Measurements from ENCODE around the gene NDE1.
A peak's percentile ranks its signal among the peaks of the same experiment; 100 is the strongest.

NDE1 gene

DNA sequence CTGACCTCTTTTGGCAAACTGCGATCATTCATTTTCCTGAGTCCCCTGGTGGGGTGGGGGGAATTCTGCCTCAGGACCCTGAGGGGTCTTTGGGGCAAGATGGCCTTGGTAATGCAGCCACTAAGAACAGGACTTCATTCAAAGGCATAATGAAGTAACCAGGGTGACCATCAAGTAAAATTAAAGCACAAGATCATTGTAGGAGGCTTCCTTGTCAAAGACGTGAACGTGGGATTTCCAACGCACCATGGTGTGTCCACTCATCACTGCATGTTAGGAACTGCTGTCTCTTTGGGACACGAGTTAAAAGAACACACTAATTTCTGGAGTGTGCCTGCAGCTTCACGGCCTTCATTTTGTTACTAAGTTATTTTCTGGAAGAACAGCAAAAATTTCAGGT lies 51.3 kb downstream of the NDE1 start:
- peaks cover 4% of the 10 kb centered on the region for H3K36me3 ChIP-seq (ENCODE audit: control insufficient read depth, insufficient read depth, low read length)
- H3K79me2 ChIP-seq (ENCODE audit: control insufficient read depth, insufficient read depth, low read length), result no peaks in the 10 kb centered on the region
- no peak overlapping the region for H4K5ac ChIP-seq (ENCODE audit: low read length)
- H3K27me3 ChIP-seq (ENCODE audit: insufficient read depth, low read length, poor library complexity), result no peaks in the 10 kb centered on the region
- H3K56ac ChIP-seq (ENCODE audit: low read length), result no peak overlapping the region
- H3K23ac ChIP-seq (ENCODE audit: low read length), result no peak overlapping the region
- H3K4me1 ChIP-seq (ENCODE audit: control insufficient read depth, low read depth, low read length), result no peaks in the 10 kb centered on the region
- H2BK5ac ChIP-seq (ENCODE audit: low read length), result no peak overlapping the region
- no peak overlapping the region for H2BK15ac ChIP-seq (replicated peaks; ENCODE audit: low read depth)
- no peak overlapping the region for H2AK5ac ChIP-seq (ENCODE audit: low read length)
- no peak overlapping the region for H4K8ac ChIP-seq (ENCODE audit: low read depth, low read length)
- H3K18ac ChIP-seq (ENCODE audit: low read length), result no peak overlapping the region
- no peak overlapping the region for H3K27ac ChIP-seq (ENCODE audit: low read depth, low read length)
- no peak for DNase-seq
- WGBS (ENCODE audit: extremely low coverage, insufficient coverage, low lambda C conversion rate), result no CpG with 5 or more reads among the region's 6 CpGs
- no peak overlapping the region for H3K4ac ChIP-seq (ENCODE audit: low read depth, low read length)
- H3K79me1 ChIP-seq (ENCODE audit: low read length), result no peaks in the 10 kb centered on the region
- no peak overlapping the region for H2BK120ac ChIP-seq (ENCODE audit: low read depth, low read length)
- no peak overlapping the region for H3K4me2 ChIP-seq (ENCODE audit: low read length)
- no peak overlapping the region for H3K4me3 ChIP-seq (ENCODE audit: low read length)
- H3K9ac ChIP-seq (ENCODE audit: low read length), result no peak overlapping the region

DNA sequence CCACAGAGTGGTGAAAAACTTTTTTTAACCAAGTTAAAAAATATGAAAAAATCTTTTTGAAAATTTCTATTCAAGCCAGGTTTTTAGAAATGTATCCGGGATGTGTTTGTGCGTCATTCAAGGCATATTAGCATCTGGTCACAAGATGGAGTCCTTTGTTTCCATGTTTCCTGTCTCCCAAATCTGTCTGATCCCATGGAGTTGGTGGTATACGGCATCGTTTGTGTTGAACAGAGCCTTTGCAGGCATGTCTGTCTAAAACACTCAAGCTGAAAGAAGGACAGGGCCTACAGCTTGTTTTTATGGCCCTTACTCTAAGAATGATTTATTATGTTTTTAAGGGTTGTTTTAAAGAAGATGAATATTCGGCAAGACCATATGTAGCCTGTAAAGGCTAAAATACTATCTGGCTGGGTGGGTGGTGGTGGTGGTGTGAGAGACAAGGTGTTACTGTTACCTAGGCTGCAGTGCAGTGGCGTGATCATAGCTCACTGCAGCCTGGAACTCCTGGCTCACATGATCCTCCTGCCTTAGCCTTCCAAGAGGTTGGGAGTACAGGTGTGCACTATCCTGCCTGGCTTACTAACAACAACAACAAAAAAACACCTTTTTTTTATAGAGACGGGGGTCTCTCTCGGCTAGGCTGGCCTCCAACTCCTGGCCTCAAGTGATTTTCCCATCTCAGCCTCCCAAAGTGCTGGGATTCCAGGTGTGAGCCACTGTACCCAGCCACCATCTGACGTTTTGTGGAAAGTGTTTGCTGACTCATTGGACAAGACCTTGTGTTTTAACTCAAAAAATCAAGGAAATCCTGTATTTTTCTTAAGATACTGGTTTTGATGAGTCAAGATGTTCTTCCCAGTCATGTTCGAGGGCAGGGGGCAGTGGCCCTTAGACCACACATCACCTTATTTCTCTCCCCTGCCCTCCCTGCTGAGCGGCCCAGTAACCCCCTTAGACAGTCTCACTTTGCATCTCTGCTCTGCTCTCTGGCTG lies 52.2 kb downstream of the NDE1 start:
- Histone ChIP-seq H3K4ac (ENCODE audit: low read depth, low read length) (no peak overlapping the region), H3K79me1 (ENCODE audit: low read length) (no peaks in the 10 kb centered on the region), H3K9ac (ENCODE audit: low read length) (no peak overlapping the region), H4K5ac (ENCODE audit: low read length) (no peak overlapping the region), H4K8ac (ENCODE audit: low read depth, low read length) (no peak overlapping the region), H3K4me2 (ENCODE audit: low read length) (no peak overlapping the region), H3K36me3 (ENCODE audit: control insufficient read depth, insufficient read depth, low read length) (peaks cover 3% of the 10 kb centered on the region), H3K27me3 (ENCODE audit: insufficient read depth, low read length, poor library complexity) (no peaks in the 10 kb centered on the region), H2BK120ac (ENCODE audit: low read depth, low read length) (no peak overlapping the region), H2AK5ac (ENCODE audit: low read length) (no peak overlapping the region), H3K27ac (ENCODE audit: low read depth, low read length) (no peak overlapping the region), H3K23ac (ENCODE audit: low read length) (no peak overlapping the region), H3K79me2 (ENCODE audit: control insufficient read depth, insufficient read depth, low read length) (no peaks in the 10 kb centered on the region), H3K18ac (ENCODE audit: low read length) (no peak overlapping the region), H3K56ac (ENCODE audit: low read length) (no peak overlapping the region), H3K4me1 (ENCODE audit: control insufficient read depth, low read depth, low read length) (no peaks in the 10 kb centered on the region), H2BK15ac (replicated peaks; ENCODE audit: low read depth) (no peak overlapping the region), H2BK5ac (ENCODE audit: low read length) (no peak overlapping the region), H3K4me3 (ENCODE audit: low read length) (no peak overlapping the region)
- 100% methylated on average over 1 of the region's 11 CpGs for WGBS (ENCODE audit: extremely low coverage, insufficient coverage, low lambda C conversion rate)
- DNase-seq, result no peak

DNA sequence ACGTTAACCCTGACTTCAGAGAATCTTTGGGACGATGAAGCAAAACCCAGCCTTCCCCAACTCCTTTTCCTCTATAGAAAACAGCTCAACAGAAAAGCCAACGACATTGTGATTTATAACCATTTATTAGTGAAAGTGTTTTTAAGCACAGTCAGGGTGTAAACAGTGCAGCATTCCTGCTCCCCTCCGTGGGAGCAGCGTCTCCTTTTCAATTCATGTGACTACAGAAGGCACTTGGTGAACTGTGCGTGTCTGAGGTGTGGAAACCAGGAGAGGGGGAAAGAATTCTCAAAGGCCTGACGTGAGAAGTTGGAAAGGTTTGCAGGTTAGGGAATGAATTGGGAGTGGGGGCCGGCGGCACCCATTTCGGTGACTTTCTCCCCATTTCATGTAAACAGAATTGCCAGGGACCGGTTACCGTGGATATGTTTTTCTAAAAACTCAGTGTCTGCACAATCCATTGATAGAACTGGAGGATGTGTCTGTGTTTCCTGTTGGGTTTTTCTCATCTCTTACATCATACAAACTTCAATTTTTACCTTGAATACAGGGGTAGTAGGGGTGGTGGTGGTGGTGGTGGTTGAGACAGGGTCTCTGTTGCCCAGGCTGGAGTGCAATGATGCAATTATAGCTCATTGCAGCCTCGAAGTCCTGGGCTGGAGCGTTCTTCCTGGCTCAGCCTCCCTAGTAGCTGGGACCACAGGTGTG lies 53.1 kb downstream of the NDE1 start:
- no CpG with 5 or more reads among the region's 14 CpGs for WGBS (ENCODE audit: extremely low coverage, insufficient coverage, low lambda C conversion rate)
- no peak overlapping the region for H3K4me3 ChIP-seq (ENCODE audit: low read length)
- no peak overlapping the region for H4K5ac ChIP-seq (ENCODE audit: low read length)
- DNase-seq, result no peak
- no peak overlapping the region for H2BK15ac ChIP-seq (replicated peaks; ENCODE audit: low read depth)
- H2AK5ac ChIP-seq (ENCODE audit: low read length), result no peak overlapping the region
- no peaks in the 10 kb centered on the region for H3K4me1 ChIP-seq (ENCODE audit: control insufficient read depth, low read depth, low read length)
- no peak overlapping the region for H3K27ac ChIP-seq (ENCODE audit: low read depth, low read length)
- H3K9ac ChIP-seq (ENCODE audit: low read length), result no peak overlapping the region
- peaks cover 3% of the 10 kb centered on the region for H3K36me3 ChIP-seq (ENCODE audit: control insufficient read depth, insufficient read depth, low read length)
- H2BK120ac ChIP-seq (ENCODE audit: low read depth, low read length), result no peak overlapping the region
- H3K4ac ChIP-seq (ENCODE audit: low read depth, low read length), result no peak overlapping the region
- no peak overlapping the region for H4K8ac ChIP-seq (ENCODE audit: low read depth, low read length)
- H3K23ac ChIP-seq (ENCODE audit: low read length), result no peak overlapping the region
- H3K4me2 ChIP-seq (ENCODE audit: low read length), result no peak overlapping the region
- H3K18ac ChIP-seq (ENCODE audit: low read length), result no peak overlapping the region
- H3K56ac ChIP-seq (ENCODE audit: low read length), result no peak overlapping the region
- H3K79me1 ChIP-seq (ENCODE audit: low read length), result no peaks in the 10 kb centered on the region
- no peak overlapping the region for H2BK5ac ChIP-seq (ENCODE audit: low read length)
- H3K79me2 ChIP-seq (ENCODE audit: control insufficient read depth, insufficient read depth, low read length), result no peaks in the 10 kb centered on the region
- no peaks in the 10 kb centered on the region for H3K27me3 ChIP-seq (ENCODE audit: insufficient read depth, low read length, poor library complexity)

DNA sequence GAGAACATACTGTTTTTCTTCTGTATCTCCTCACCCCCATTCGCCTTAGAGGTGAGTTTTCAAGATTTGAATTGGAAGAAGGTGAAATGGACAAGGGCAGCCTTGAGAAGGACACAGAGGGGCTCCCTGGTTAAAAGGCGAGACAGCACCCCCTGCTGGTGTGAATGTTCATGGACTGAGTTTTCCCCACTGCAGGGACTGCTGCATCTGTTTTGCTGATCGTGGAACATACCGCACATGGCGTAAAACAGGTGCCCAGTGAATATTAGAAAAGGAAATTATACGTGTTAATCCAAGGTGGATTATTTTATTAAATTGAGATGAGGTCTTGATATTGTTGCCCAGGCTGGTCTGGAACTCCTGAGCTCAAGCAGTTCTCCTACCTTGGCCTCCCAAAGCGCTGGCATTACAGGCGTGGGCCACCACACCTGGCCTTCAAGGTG lies 54.5 kb downstream of the NDE1 start:
- Histone ChIP-seq H3K36me3 (ENCODE audit: control insufficient read depth, insufficient read depth, low read length) (peaks cover 3% of the 10 kb centered on the region), H3K4me2 (ENCODE audit: low read length) (no peak overlapping the region), H3K27ac (ENCODE audit: low read depth, low read length) (no peak overlapping the region), H2BK15ac (replicated peaks; ENCODE audit: low read depth) (no peak overlapping the region), H3K56ac (ENCODE audit: low read length) (peak overlapping the region; percentile 15), H2BK120ac (ENCODE audit: low read depth, low read length) (no peak overlapping the region), H3K79me1 (ENCODE audit: low read length) (no peaks in the 10 kb centered on the region), H3K18ac (ENCODE audit: low read length) (no peak overlapping the region), H3K4me3 (ENCODE audit: low read length) (no peak overlapping the region), H4K8ac (ENCODE audit: low read depth, low read length) (no peak overlapping the region), H2BK5ac (ENCODE audit: low read length) (no peak overlapping the region), H3K9ac (ENCODE audit: low read length) (no peak overlapping the region), H3K4me1 (ENCODE audit: control insufficient read depth, low read depth, low read length) (no peaks in the 10 kb centered on the region), H3K27me3 (ENCODE audit: insufficient read depth, low read length, poor library complexity) (no peaks in the 10 kb centered on the region), H3K4ac (ENCODE audit: low read depth, low read length) (no peak overlapping the region), H3K23ac (ENCODE audit: low read length) (no peak overlapping the region), H4K5ac (ENCODE audit: low read length) (no peak overlapping the region), H2AK5ac (ENCODE audit: low read length) (no peak overlapping the region), H3K79me2 (ENCODE audit: control insufficient read depth, insufficient read depth, low read length) (no peaks in the 10 kb centered on the region)
- DNase-seq, result peak; percentile 77
- WGBS (ENCODE audit: extremely low coverage, insufficient coverage, low lambda C conversion rate), result no CpG with 5 or more reads among the region's 8 CpGs

DNA sequence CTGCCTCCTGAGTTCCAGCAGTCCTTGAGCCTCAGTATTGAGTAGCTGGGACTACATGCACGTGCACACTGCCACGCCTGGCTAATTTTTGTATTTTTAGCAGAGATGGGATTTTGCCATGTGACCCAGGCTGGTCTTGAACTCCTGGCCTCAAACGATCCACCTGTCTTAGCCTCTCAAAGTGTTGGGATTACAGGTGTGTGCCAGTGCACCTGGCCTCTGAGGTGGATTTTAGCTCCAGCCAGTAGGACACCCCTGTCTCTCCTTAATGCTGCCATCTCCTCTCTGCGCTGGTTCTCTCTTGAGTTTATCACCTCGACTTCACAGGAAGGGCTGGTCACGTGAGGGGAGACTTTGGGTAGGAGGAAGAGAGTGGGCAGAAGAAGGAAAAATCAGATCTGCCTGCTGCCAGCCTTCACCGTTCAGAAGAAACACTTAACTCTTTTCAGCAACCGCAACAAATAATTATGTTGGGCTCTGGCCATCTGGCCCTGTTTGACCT lies 55.1 kb downstream of the NDE1 start:
- Histone ChIP-seq H3K27me3 (ENCODE audit: insufficient read depth, low read length, poor library complexity) (no peaks in the 10 kb centered on the region), H3K18ac (ENCODE audit: low read length) (no peak overlapping the region), H3K36me3 (ENCODE audit: control insufficient read depth, insufficient read depth, low read length) (peaks cover 3% of the 10 kb centered on the region), H3K4me1 (ENCODE audit: control insufficient read depth, low read depth, low read length) (no peaks in the 10 kb centered on the region), H3K23ac (ENCODE audit: low read length) (no peak overlapping the region), H3K56ac (ENCODE audit: low read length) (no peak overlapping the region), H3K9ac (ENCODE audit: low read length) (no peak overlapping the region), H4K5ac (ENCODE audit: low read length) (no peak overlapping the region), H3K79me2 (ENCODE audit: control insufficient read depth, insufficient read depth, low read length) (no peaks in the 10 kb centered on the region), H2BK5ac (ENCODE audit: low read length) (no peak overlapping the region), H3K4ac (ENCODE audit: low read depth, low read length) (no peak overlapping the region), H3K27ac (ENCODE audit: low read depth, low read length) (no peak overlapping the region), H2BK15ac (replicated peaks; ENCODE audit: low read depth) (no peak overlapping the region), H3K79me1 (ENCODE audit: low read length) (no peaks in the 10 kb centered on the region), H2BK120ac (ENCODE audit: low read depth, low read length) (no peak overlapping the region), H2AK5ac (ENCODE audit: low read length) (no peak overlapping the region), H3K4me3 (ENCODE audit: low read length) (no peak overlapping the region), H4K8ac (ENCODE audit: low read depth, low read length) (no peak overlapping the region), H3K4me2 (ENCODE audit: low read length) (no peak overlapping the region)
- DNase-seq, result no peak
- no CpG with 5 or more reads among the region's 8 CpGs for WGBS (ENCODE audit: extremely low coverage, insufficient coverage, low lambda C conversion rate)
